H9 (cell line): ENCODE data around the gene DACH1. TPM values are rescaled to one million over a fixed set of nuclear protein-coding genes. Genes with fewer than 3 reads are reported as not detected.

ENCODE experiments used
- DNase-seq: peaks from one replicate; pipeline ENCODE4 v3.0.0-alpha.2; 2017
- H2AFZ ChIP-seq: one replicate; pipeline ENCODE4 v1.6.1; 2013; ENCODE audit warnings: mild to moderate bottlenecking, low read length, control low read depth, moderate library complexity
- H2AK5ac ChIP-seq: 2 replicates; pipeline ENCODE4 v1.6.1; 2013; ENCODE audit warnings: low read length, control low read depth, mixed read lengths; ENCODE audit not compliant: insufficient read length
- H2BK120ac ChIP-seq: one replicate; pipeline ENCODE4 v1.6.1; 2013; ENCODE audit warnings: low read depth, mild to moderate bottlenecking, low read length, control low read depth, inconsistent platforms; ENCODE audit not compliant: poor library complexity, severe bottlenecking
- H2BK12ac ChIP-seq: 2 replicates; pipeline ENCODE4 v1.6.1; 2013; ENCODE audit warnings: low read length, control low read depth, mixed read lengths, low read depth; ENCODE audit not compliant: insufficient read length
- H2BK15ac ChIP-seq: 2 replicates; pipeline ENCODE4 v1.6.1; 2013; ENCODE audit warnings: low read depth, low read length, control low read depth
- H2BK20ac ChIP-seq: one replicate; pipeline ENCODE4 v1.6.1; 2013; ENCODE audit warnings: low read depth, mild to moderate bottlenecking, low read length, control low read depth, inconsistent platforms; ENCODE audit not compliant: poor library complexity, severe bottlenecking
- H2BK5ac ChIP-seq: 2 replicates; pipeline ENCODE4 v1.6.1; 2013; ENCODE audit warnings: low read length, control low read depth, mixed read lengths; ENCODE audit not compliant: insufficient read length
- H3K14ac ChIP-seq: 2 replicates; pipeline ENCODE4 v1.6.1; 2013; ENCODE audit warnings: low read length, control low read depth; ENCODE audit not compliant: insufficient read depth
- H3K18ac ChIP-seq: 2 replicates; pipeline ENCODE4 v1.6.1; 2013; ENCODE audit warnings: low read depth, mild to moderate bottlenecking, mixed read lengths, low read length, control low read depth; ENCODE audit not compliant: insufficient read length
- H3K23ac ChIP-seq: 2 replicates; pipeline ENCODE4 v1.6.1; 2013; ENCODE audit warnings: low read length, control low read depth, mixed read lengths, low read depth; ENCODE audit not compliant: insufficient read length
- H3K23me2 ChIP-seq: 2 replicates; pipeline ENCODE4 v1.6.1; 2013; ENCODE audit warnings: low read depth, mild to moderate bottlenecking, mixed read lengths, low read length, control low read depth; ENCODE audit not compliant: insufficient read length, poor library complexity, severe bottlenecking
- H3K27ac ChIP-seq: 2 replicates; pipeline ENCODE4 v1.5.1; 2013; ENCODE audit warnings: low read length, control low read depth, mixed read lengths, low read depth; ENCODE audit not compliant: insufficient read length
- H3K27me3 ChIP-seq: 2 replicates; pipeline ENCODE4 v1.6.1; 2013; ENCODE audit warnings: low read length, control low read depth, inconsistent platforms; ENCODE audit not compliant: insufficient read depth
- H3K4ac ChIP-seq: 2 replicates; pipeline ENCODE4 v1.6.1; 2013; ENCODE audit warnings: low read depth, mild to moderate bottlenecking, control low read depth, inconsistent platforms, low read length, moderate library complexity
- H3K4me1 ChIP-seq: 2 replicates; pipeline ENCODE4 v1.6.1; 2013; ENCODE audit warnings: low read length, control low read depth, inconsistent platforms; ENCODE audit not compliant: insufficient read depth
- H3K4me2 ChIP-seq: 2 replicates; pipeline ENCODE4 v1.6.1; 2013; ENCODE audit warnings: low read length, control low read depth, mixed read lengths; ENCODE audit not compliant: insufficient read length, insufficient read depth
- H3K56ac ChIP-seq: 2 replicates; pipeline ENCODE4 v1.6.1; 2013; ENCODE audit warnings: low read depth, mild to moderate bottlenecking, mixed read lengths, low read length, control low read depth; ENCODE audit not compliant: insufficient read length
- H3K79me1 ChIP-seq: 2 replicates; pipeline ENCODE4 v1.6.1; 2013; ENCODE audit warnings: low read depth, mild to moderate bottlenecking, moderate library complexity, low read length, control low read depth, inconsistent platforms; ENCODE audit not compliant: insufficient read depth, poor library complexity, severe bottlenecking
- H3K79me2 ChIP-seq: 2 replicates; pipeline ENCODE4 v1.6.1; 2013; ENCODE audit warnings: low read length, control low read depth, inconsistent platforms; ENCODE audit not compliant: insufficient read depth
- H3K9ac ChIP-seq: 2 replicates; pipeline ENCODE4 v1.6.1; 2013; ENCODE audit warnings: low read length, control low read depth, mixed read lengths; ENCODE audit not compliant: insufficient read length; ENCODE audit errors: extremely low read depth
- H3K9me3 ChIP-seq: one replicate; pipeline ENCODE4 v1.6.1; 2013; ENCODE audit warnings: low read depth, low read length, inconsistent platforms; ENCODE audit not compliant: control insufficient read depth
- H3T11ph ChIP-seq: one replicate; pipeline ENCODE4 v1.6.1; 2013; ENCODE audit warnings: mild to moderate bottlenecking, low read length, control low read depth, inconsistent platforms
- H4K20me1 ChIP-seq: one replicate; pipeline ENCODE4 v1.6.1; 2013; ENCODE audit not compliant: control insufficient read depth, insufficient read length, insufficient read depth
- H4K5ac ChIP-seq: 2 replicates; pipeline ENCODE4 v1.6.1; 2013; ENCODE audit warnings: low read depth, mild to moderate bottlenecking, mixed read lengths, low read length, control low read depth; ENCODE audit not compliant: insufficient read length
- H4K8ac ChIP-seq: replicated peaks from 2 replicates; pipeline ENCODE4 v1.6.1; 2013; ENCODE audit warnings: low read length, control low read depth, mixed read lengths, low read depth; ENCODE audit not compliant: insufficient read length
- H4K91ac ChIP-seq: 2 replicates; pipeline ENCODE4 v1.6.1; 2013; ENCODE audit warnings: low read depth, mild to moderate bottlenecking, moderate library complexity, mixed read lengths, low read length, control low read depth; ENCODE audit not compliant: insufficient read length
- H3K27ac Mint-ChIP-seq, 3 experiments: 2 replicates in 2 of 3; 3 replicates in 1 of 3; pipeline ENCODE4 v1.8.0; 2020 to 2021; ENCODE audit warnings: mixed read lengths in 3 of 3, mild to moderate bottlenecking in 1 of 3, moderate library complexity in 1 of 3
- H3K27me3 Mint-ChIP-seq: 2 replicates; pipeline ENCODE4 v1.8.0; 2021; ENCODE audit warnings: low read depth, mild to moderate bottlenecking, moderate library complexity, mixed read lengths
- H3K36me3 Mint-ChIP-seq, 3 experiments: 2 replicates in 2 of 3; 3 replicates in 1 of 3; pipeline ENCODE4 v1.8.0; 2020 to 2021; ENCODE audit warnings: low read depth in 3 of 3, mixed read lengths in 3 of 3; ENCODE audit not compliant: insufficient read depth in 1 of 3
- H3K4me1 Mint-ChIP-seq, 2 experiments: 2 replicates each; pipeline ENCODE4 v1.8.0; 2020; ENCODE audit warnings: mixed read lengths in 2 of 2
- H3K4me3 Mint-ChIP-seq, 2 experiments: 2 replicates in 1 of 2; 3 replicates in 1 of 2; pipeline ENCODE4 v1.8.0; 2020 to 2021; ENCODE audit warnings: mild to moderate bottlenecking in 2 of 2, mixed read lengths in 2 of 2, moderate library complexity in 1 of 2
- H3K9me3 Mint-ChIP-seq, 2 experiments: 2 replicates in 1 of 2; 3 replicates in 1 of 2; pipeline ENCODE4 v1.8.0; 2020; ENCODE audit warnings: mild to moderate bottlenecking in 2 of 2, mixed read lengths in 2 of 2, moderate library complexity in 1 of 2
- CTCF ChIP-seq: fragments of 200-600 bp; sonication (generic); conservative IDR thresholded peaks from 3 replicates; pipeline ENCODE4 v1.8.0; 2021; ENCODE audit warnings: antibody characterized with exemption, mild to moderate bottlenecking
- WGBS: extraction: QIAGEN DNeasy Blood & Tissue Kit; methylation state at CpG from one replicate; pipeline ENCODE4 v1.1.7; 2013; ENCODE audit warnings: missing lambda C conversion rate, low lambda C conversion rate, mixed read lengths; ENCODE audit not compliant: insufficient read length; ENCODE audit errors: extremely low coverage; 5-methylcytosine and 5-hydroxymethylcytosine counted together
- total RNA-seq: library from RNA; stranded (reverse); gene quantifications from 2 replicates; pipeline ENCODE4 v1.2.1, GENCODE V29; 2021

DACH1 gene
- total RNA-seq, 1 experiment from 2014 or later, result not detected

GRCh38 chr13:71613066-71613745 lies 253.8 kb downstream of the DACH1 start:
- no peaks in the 10 kb centered on the region for H3K79me2 ChIP-seq
- H3K9me3 ChIP-seq, result no peaks in the 10 kb centered on the region
- H4K20me1 ChIP-seq, result no peaks in the 10 kb centered on the region
- H2AK5ac ChIP-seq, result no peak overlapping the region
- H3K36me3 Mint-ChIP-seq, result no peaks in the 10 kb centered on the region
- DNase-seq, result no peak
- peak overlapping the region in 1 of 3 experiments; percentile 2; a peak in 1 of 7 replicates for H3K27ac Mint-ChIP-seq
- no peak overlapping the region for H2BK5ac ChIP-seq
- no peaks in the 10 kb centered on the region for H3K9me3 Mint-ChIP-seq
- no peak overlapping the region for H3K4me3 Mint-ChIP-seq
- no peak overlapping the region for H4K91ac ChIP-seq
- H3K27me3 Mint-ChIP-seq, result no peaks in the 10 kb centered on the region
- no peaks in the 10 kb centered on the region for H3K27me3 ChIP-seq
- no peak overlapping the region for H2BK12ac ChIP-seq
- no peak overlapping the region for H3K23ac ChIP-seq
- H4K8ac ChIP-seq, result no peak overlapping the region
- no peak overlapping the region for H3K14ac ChIP-seq
- H3K4me1 Mint-ChIP-seq, result no peaks in the 10 kb centered on the region
- no peaks in the 10 kb centered on the region for H3K79me1 ChIP-seq
- no peak overlapping the region for H4K5ac ChIP-seq
- no peak overlapping the region for H3K56ac ChIP-seq
- no CpG with 5 or more reads among the region's 6 CpGs for WGBS
- no peak overlapping the region for H3K4ac ChIP-seq
- no peaks in the 10 kb centered on the region for H3K23me2 ChIP-seq
- no peaks in the 10 kb centered on the region for H3K4me1 ChIP-seq
- H2BK120ac ChIP-seq, result no peak overlapping the region
- no peak overlapping the region for H3K27ac ChIP-seq
- H2BK15ac ChIP-seq, result no peak overlapping the region
- H2BK20ac ChIP-seq, result no peak overlapping the region
- H3K18ac ChIP-seq, result no peak overlapping the region
- H3K4me2 ChIP-seq, result no peak overlapping the region
- H3T11ph ChIP-seq, result no peak overlapping the region
- TF ChIP-seq CTCF, result no peak
- no peak overlapping the region for H2AFZ ChIP-seq
- H3K9ac ChIP-seq, result no peak overlapping the region
